Nephron (organoid): ENCODE measurements around the gene NOP53.

ENCODE experiments used
- H3K27ac Mint-ChIP-seq, 3 experiments: 2 replicates each; pipeline ENCODE4 v1.8.0; 2020; ENCODE audit warnings: mixed read lengths in 3 of 3, mild to moderate bottlenecking in 2 of 3, moderate library complexity in 1 of 3
- H3K27me3 Mint-ChIP-seq: 2 replicates; pipeline ENCODE4 v1.8.0; 2021; ENCODE audit warnings: low read depth, mild to moderate bottlenecking, moderate library complexity, mixed read lengths
- H3K36me3 Mint-ChIP-seq: 2 replicates; pipeline ENCODE4 v1.8.0; 2020; ENCODE audit warnings: low read depth, mixed read lengths
- H3K4me1 Mint-ChIP-seq: 2 replicates; pipeline ENCODE4 v1.8.0; 2020; ENCODE audit warnings: mixed read lengths
- H3K4me3 Mint-ChIP-seq, 3 experiments: 2 replicates each; pipeline ENCODE4 v1.8.0; 2020; ENCODE audit warnings: mild to moderate bottlenecking in 3 of 3, mixed read lengths in 3 of 3, moderate library complexity in 2 of 3
- H3K9me3 Mint-ChIP-seq: 2 replicates; pipeline ENCODE4 v1.8.0; 2020; ENCODE audit warnings: mixed read lengths
- TF ChIP-seq, protein P1 (sequence below), 3 experiments: fragments of 200-600 bp; sonication (generic); IDR thresholded peaks; one replicate each; pipeline ENCODE4 v1.5.0; 2021; ENCODE audit warnings: antibody characterized with exemption in 3 of 3; ENCODE audit not compliant: unreplicated experiment in 3 of 3

Gene NOP53

DNA sequence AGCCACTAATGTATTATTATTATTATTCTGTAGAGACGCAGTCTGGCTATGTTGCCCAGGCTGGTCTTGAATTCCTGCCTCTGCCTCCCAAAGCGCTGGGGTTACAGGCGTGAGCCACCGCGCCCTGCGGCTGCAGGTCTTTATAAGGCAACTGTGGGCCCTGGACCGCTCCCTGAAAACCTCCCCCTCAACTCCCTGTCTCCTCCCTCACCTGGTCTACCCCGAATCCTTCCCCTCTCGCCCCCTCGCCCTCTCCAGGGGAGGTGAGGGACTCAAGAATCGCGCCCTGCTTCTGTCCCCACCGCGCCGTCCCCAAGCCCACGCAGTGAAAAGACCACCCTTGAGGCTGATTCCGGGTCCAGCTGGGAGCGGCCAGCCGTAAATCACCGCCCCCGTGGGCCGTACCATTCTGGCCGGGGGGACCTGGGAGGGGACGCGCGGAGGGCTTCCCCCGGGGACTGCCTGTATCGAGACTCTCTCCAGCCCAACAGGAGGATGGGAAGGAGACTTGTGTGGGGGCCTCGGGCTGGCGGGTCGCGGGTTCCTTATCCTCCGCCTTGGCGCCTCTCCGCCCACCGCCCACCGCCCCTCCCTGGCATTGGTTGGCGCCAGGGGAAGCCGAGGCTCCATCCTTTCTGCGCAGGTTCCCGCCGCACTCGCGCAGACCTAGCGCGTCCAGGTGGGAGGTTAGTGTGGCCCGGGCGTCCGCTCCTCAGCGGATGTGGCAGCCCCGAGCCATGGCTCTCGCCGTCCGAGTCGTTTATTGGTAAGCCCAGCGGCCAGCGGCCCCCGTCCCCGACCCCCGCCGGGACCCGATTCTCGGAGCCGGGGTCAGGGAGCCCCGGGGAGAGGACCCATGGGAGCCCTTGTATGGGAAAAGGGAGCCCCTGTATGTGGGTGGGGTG is 33.0 kb downstream of the NOP53 start, which contains the start of gene SELENOW:
TSS of gene SELENOW (plus strand) at position 655 of the 905 bp plus-strand sequence. CDS start at position 738, 83 bp downstream.
- H3K27me3 Mint-ChIP-seq, result no peaks in the 10 kb centered on the region
- H3K36me3 Mint-ChIP-seq, result peaks cover 23% of the 10 kb centered on the region
- TF ChIP-seq, protein P1, sequence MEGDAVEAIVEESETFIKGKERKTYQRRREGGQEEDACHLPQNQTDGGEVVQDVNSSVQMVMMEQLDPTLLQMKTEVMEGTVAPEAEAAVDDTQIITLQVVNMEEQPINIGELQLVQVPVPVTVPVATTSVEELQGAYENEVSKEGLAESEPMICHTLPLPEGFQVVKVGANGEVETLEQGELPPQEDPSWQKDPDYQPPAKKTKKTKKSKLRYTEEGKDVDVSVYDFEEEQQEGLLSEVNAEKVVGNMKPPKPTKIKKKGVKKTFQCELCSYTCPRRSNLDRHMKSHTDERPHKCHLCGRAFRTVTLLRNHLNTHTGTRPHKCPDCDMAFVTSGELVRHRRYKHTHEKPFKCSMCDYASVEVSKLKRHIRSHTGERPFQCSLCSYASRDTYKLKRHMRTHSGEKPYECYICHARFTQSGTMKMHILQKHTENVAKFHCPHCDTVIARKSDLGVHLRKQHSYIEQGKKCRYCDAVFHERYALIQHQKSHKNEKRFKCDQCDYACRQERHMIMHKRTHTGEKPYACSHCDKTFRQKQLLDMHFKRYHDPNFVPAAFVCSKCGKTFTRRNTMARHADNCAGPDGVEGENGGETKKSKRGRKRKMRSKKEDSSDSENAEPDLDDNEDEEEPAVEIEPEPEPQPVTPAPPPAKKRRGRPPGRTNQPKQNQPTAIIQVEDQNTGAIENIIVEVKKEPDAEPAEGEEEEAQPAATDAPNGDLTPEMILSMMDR (IDR thresholded peaks at IDR 0.05; ENCODE audit: unreplicated experiment in 3 of 3), result no peak
- peak within 1 kb of the TSS; percentile 95 to 97 (median 95) for H3K4me3 Mint-ChIP-seq
- H3K9me3 Mint-ChIP-seq, result no peaks in the 10 kb centered on the region
- peak within 1 kb of the TSS; percentile 96 to 100 (median 96) for H3K27ac Mint-ChIP-seq
- H3K4me1 Mint-ChIP-seq, result peaks cover 37% of the 10 kb centered on the region

DNA sequence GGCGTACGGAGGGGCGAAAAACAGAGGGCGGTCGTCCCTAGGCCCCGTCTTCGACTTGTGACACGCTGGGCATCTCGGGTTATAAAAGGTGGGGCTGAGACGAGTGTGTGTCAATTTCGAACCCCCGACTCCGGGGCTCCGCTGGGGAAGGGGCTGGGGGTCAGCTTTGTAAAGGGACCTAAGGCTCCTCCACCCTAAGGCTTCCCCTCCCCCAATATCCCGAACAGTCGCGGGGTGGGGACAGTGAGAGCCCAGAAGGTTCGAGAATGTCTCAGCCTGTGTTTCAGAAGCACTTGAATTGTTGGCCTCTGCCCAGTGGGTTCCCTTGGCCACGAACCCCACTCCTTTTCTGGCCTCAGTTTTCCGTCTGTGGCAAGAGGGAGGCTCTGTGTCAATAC is 33.6 kb downstream of the NOP53 start:
- Mint-ChIP-seq H3K4me1 (peaks cover 36% of the 10 kb centered on the region), H3K9me3 (no peaks in the 10 kb centered on the region), H3K27me3 (no peaks in the 10 kb centered on the region), H3K36me3 (peaks cover 26% of the 10 kb centered on the region), H3K4me3 (peak overlapping the region; percentile 95 to 97 (median 95)), H3K27ac (peak overlapping the region; percentile 77 to 96 (median 94))
- TF ChIP-seq, protein P1 (IDR thresholded peaks at IDR 0.05; ENCODE audit: unreplicated experiment in 3 of 3), result no peak

DNA sequence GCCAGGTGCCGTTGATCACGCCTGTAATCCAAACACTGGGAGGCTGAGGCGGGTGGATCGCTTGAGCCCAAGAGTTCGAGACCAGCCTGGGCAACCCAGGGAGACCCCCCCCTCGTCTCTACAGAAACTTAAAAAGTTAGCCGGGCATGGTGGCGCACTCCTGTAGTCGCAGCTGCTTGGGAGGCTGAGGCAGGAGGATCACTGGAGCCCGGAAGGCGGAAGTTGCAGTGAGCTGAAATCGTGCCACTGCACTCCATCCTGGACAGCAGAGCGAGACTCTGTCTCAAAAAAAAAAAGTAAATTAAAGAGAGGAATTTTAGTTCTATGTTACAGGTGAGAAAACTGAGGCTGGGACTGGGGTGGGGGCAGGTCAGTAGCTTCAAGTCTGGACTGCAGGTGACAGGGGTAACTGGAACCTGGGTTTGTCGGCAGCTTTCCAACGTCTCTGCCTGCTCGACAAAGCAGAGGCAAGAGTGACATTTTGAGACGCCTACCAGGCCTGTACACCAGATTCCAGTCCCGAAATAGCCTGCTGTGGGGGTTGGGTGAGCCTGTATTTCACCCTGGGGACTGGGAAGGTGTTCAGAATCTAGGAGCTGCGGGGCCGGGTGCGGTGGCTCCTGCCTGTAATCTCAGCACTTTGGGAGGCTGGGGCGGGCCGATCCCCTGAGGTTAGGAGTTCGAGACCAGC is 34.3 kb downstream of the NOP53 start:
- Mint-ChIP-seq H3K36me3 (peaks cover 33% of the 10 kb centered on the region), H3K4me1 (peaks cover 41% of the 10 kb centered on the region), H3K27me3 (no peaks in the 10 kb centered on the region), H3K27ac (peak overlapping the region; percentile 77 to 96 (median 94)), H3K9me3 (no peaks in the 10 kb centered on the region), H3K4me3 (peak overlapping the region; percentile 95 to 97 (median 95))
- TF ChIP-seq, protein P1 (IDR thresholded peaks at IDR 0.05; ENCODE audit: unreplicated experiment in 3 of 3), result no peak

DNA sequence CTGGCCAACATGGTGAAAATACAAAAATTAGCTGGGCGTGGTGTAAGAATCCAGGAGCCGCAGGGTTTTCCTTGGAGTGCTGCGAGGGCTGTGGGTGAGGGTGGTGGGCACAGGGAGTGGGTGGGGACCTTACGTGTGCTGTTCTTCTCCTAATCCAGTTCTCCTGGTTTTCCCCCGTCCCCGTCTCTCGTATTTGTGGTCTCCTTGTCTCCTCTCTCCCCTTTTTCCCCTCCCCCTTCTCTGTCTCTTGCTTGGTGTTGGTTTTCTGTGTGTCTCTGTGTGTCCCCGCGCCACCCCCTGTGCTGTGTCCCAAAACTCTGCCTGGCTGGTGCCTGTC is 34.8 kb downstream of the NOP53 start:
- Mint-ChIP-seq H3K36me3 (peaks cover 35% of the 10 kb centered on the region), H3K27ac (peak overlapping the region; percentile 43 to 96 (median 60)), H3K4me1 (peaks cover 41% of the 10 kb centered on the region), H3K27me3 (no peaks in the 10 kb centered on the region), H3K9me3 (no peaks in the 10 kb centered on the region), H3K4me3 (peak overlapping the region; percentile 95 to 97 (median 95))
- TF ChIP-seq, protein P1 (IDR thresholded peaks at IDR 0.05; ENCODE audit: unreplicated experiment in 3 of 3), result no peak

DNA sequence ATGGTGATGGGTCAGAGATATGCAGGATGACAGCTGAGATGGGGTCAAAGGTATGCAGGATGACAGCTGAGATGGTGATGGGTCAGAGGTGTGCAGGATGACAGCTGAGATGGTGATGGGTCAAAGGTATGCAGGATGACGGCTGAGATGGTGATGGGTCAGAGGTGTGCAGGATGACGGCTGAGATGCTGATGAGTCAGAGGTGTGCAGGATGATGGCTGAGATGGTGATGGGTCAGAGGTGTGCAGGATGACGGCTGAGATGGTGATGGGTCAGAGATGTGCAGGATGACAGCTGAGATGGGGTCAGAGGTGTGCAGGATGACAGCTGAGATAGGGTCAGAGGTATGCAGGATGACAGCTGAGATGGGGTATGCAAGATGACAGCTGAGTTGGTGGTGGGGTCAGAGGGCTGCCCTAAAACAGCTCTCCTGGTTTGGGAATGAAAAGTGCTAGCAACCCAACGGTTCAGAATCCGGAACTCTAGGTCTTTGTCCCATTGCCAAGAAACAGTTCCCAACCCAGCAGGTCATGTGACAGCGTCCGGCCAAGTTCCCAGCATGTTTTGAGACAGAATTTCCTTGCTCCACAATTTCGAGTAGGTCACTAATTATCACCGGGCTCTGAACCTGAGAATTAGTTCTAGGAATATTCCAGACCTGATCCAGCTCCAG is 36.4 kb downstream of the NOP53 start:
- Mint-ChIP-seq H3K4me1 (peaks cover 46% of the 10 kb centered on the region), H3K27me3 (peaks cover 3% of the 10 kb centered on the region), H3K36me3 (peaks cover 39% of the 10 kb centered on the region), H3K4me3 (peak overlapping the region; percentile 27 to 95 (median 95)), H3K9me3 (no peaks in the 10 kb centered on the region), H3K27ac (peak overlapping the region; percentile 56 to 96 (median 58))
- TF ChIP-seq, protein P1 (IDR thresholded peaks at IDR 0.05; ENCODE audit: unreplicated experiment in 3 of 3), result no peak
